Panc1 (cell line): ENCODE results near the gene ATP11A.

Source experiments
- CTCF ChIP-seq: fragments of 450-650 bp; IDR thresholded peaks from 2 replicates; pipeline ENCODE4 v1.5.1; 2017; ENCODE audit warnings: mild to moderate bottlenecking
- POLR2AphosphoS5 ChIP-seq: IDR thresholded peaks from 2 replicates; pipeline ENCODE4 v1.6.1; 2012; ENCODE audit warnings: mild to moderate bottlenecking, low read depth, low read length, moderate library complexity
- REST ChIP-seq, 2 experiments: IDR thresholded peaks; 2 replicates each; pipeline ENCODE4 v1.6.1; 2011 to 2012; ENCODE audit warnings: low read depth in 2 of 2, control low read depth in 1 of 2, low read length in 1 of 2, mild to moderate bottlenecking in 1 of 2, moderate library complexity in 1 of 2; ENCODE audit not compliant: insufficient read depth in 1 of 2
- SIN3A ChIP-seq: IDR thresholded peaks from 2 replicates; pipeline ENCODE4 v1.6.1; 2012; ENCODE audit warnings: low read depth, mild to moderate bottlenecking, low read length, moderate library complexity, borderline replicate concordance; ENCODE audit not compliant: insufficient read depth

GRCh38 chr13:112708560-112709240 is 18.9 kb downstream of the ATP11A start:
- TF ChIP-seq CTCF (no peak), POLR2AphosphoS5 (no peak), REST (IDR thresholded peaks at IDR 0.05; ENCODE audit: insufficient read depth in 1 of 2, low read depth in 2 of 2, low read length in 1 of 2) (no peak), SIN3A (no peak)
